OCI-LY3 (cell line): Measurements from ENCODE around the gene LAMTOR1.

Experiments
- CTCF ChIP-seq: fragments of 200-600, 300-600 bp; sonication (generic); IDR thresholded peaks from 2 replicates; pipeline ENCODE4 v1.5.1; 2014; ENCODE audit warnings: antibody characterized with exemption, low read length, low read depth
- EZH2phosphoT487 ChIP-seq: fragments of 200-600 bp; shearing (Covaris generic); IDR thresholded peaks from 2 replicates; pipeline ENCODE4 v1.6.1; 2018; ENCODE audit warnings: antibody characterized with exemption, mixed run types, low read depth

- no peak for TF ChIP-seq CTCF
- no peak for TF ChIP-seq EZH2phosphoT487
Measured at GRCh38 chr11:72072348-72072747, 30.7 kb downstream of the LAMTOR1 start.
